HepG2 (cell line): ENCODE results near the gene CFAP54. TPM values are rescaled to one million over a fixed set of nuclear protein-coding genes. Genes with fewer than 3 reads are reported as not detected.

Experiments
- CBX2 ChIP-seq, 2 experiments: fragments of 200-600 bp in 1 of 2; sonication (generic); formaldehyde crosslinking in 1 of 2; IDR thresholded peaks; 2 replicates each; pipeline versions ENCODE4 v1.7.0 to v1.8.1; 2018 to 2022; ENCODE audit warnings: low read depth in 2 of 2, low read length in 1 of 2, mild to moderate bottlenecking in 1 of 2, missing genetic modification reagents in 1 of 2
- FOXO1 ChIP-seq: sonication (generic); formaldehyde crosslinking; IDR thresholded peaks from 2 replicates; pipeline ENCODE4 v1.4.0; 2020; ENCODE audit warnings: missing genetic modification reagents
- NFKBIZ ChIP-seq: IDR thresholded peaks from 2 replicates; pipeline ENCODE4 v1.6.1; 2018; ENCODE audit warnings: missing genetic modification reagents, missing compliant biosample characterization
- RFX5 ChIP-seq: IDR thresholded peaks from 2 replicates; pipeline ENCODE4 v1.6.1; 2011; ENCODE audit warnings: low read depth, low read length, improper control_type of control experiment
- STAT5B ChIP-seq: sonication (generic); formaldehyde crosslinking; IDR thresholded peaks from 2 replicates; pipeline ENCODE4 v1.4.0; 2020; ENCODE audit warnings: missing genetic modification reagents
- ZFP36L1 ChIP-seq: sonication (generic); formaldehyde crosslinking; IDR thresholded peaks from 2 replicates; pipeline ENCODE4 v1.8.0; 2022; ENCODE audit warnings: mild to moderate bottlenecking, missing genetic modification reagents, moderate library complexity
- ZNF260 ChIP-seq: sonication (generic); formaldehyde crosslinking; IDR thresholded peaks from 2 replicates; pipeline ENCODE4 v1.4.0; 2020; ENCODE audit warnings: missing genetic modification reagents, low read depth, mild to moderate bottlenecking, borderline replicate concordance
- ZNF274 ChIP-seq: sonication (generic); formaldehyde crosslinking; IDR thresholded peaks from 2 replicates; pipeline ENCODE4 v1.5.1; 2020; ENCODE audit warnings: mild to moderate bottlenecking, missing genetic modification reagents
- ZNF292 ChIP-seq: sonication (generic); formaldehyde crosslinking; IDR thresholded peaks from 2 replicates; pipeline ENCODE4 v1.8.1; 2022; ENCODE audit warnings: mild to moderate bottlenecking, low read depth, missing genetic modification reagents, borderline replicate concordance
- ZNF619 ChIP-seq: sonication (generic); formaldehyde crosslinking; IDR thresholded peaks from 2 replicates; pipeline ENCODE4 v1.4.0; 2020; ENCODE audit warnings: mild to moderate bottlenecking, missing genetic modification reagents
- polyA plus RNA-seq, 8 experiments: library from polyadenylated mRNA; depleted of rRNA in 3 of 8; stranded (reverse) in 7 of 8; unstranded in 1 of 8; fragments of >200 nt; fragmentation: Illumina TruSeq in 4 of 8; extraction: Trizol in 4 of 8; gene quantifications; 2 replicates each; pipeline versions ENCODE4 v1.2.1 to v1.2.3, GENCODE V29; 2011 to 2016; ENCODE audit warnings: low read depth in 4 of 8, missing spikeins in 1 of 8, mixed read lengths in 1 of 8; ENCODE audit not compliant: insufficient read depth in 1 of 8
- total RNA-seq, 5 experiments: library from RNA; depleted of rRNA; stranded (reverse); fragments of >200 nt; fragmentation: Illumina TruSeq; extraction: Trizol; gene quantifications; 2 replicates each; pipeline ENCODE4 v1.2.3, GENCODE V29; 2016; ENCODE audit warnings: low read depth in 1 of 5
- TF ChIP-seq, protein P1 (sequence below): sonication (generic); formaldehyde crosslinking; IDR thresholded peaks from 2 replicates; pipeline ENCODE4 v1.5.0; 2020; ENCODE audit warnings: mild to moderate bottlenecking, missing genetic modification reagents, moderate library complexity
- TF ChIP-seq, protein P2 (sequence below): IDR thresholded peaks from 2 replicates; pipeline ENCODE4 v1.6.1; 2016; ENCODE audit warnings: low read depth, control low read depth
- TF ChIP-seq, protein P3 (sequence below): sonication (generic); formaldehyde crosslinking; IDR thresholded peaks from 2 replicates; pipeline ENCODE4 v1.5.1; 2020; ENCODE audit warnings: missing genetic modification reagents, mild to moderate bottlenecking, borderline replicate concordance
- TF ChIP-seq, protein P4 (sequence below): sonication (generic); formaldehyde crosslinking; IDR thresholded peaks from 2 replicates; pipeline ENCODE4 v1.4.0; 2020; ENCODE audit warnings: mild to moderate bottlenecking, low read depth, missing genetic modification reagents
- TF ChIP-seq, protein P5 (sequence below): sonication (generic); formaldehyde crosslinking; IDR thresholded peaks from 2 replicates; pipeline ENCODE4 v1.5.0; 2020; ENCODE audit warnings: mild to moderate bottlenecking, missing genetic modification reagents, borderline replicate concordance

Gene CFAP54
- total and polyA plus RNA-seq, 2 of the 13 experiments (the other 11 are each of a cell fraction or from before 2014, with no cell fraction given): not detected

DNA sequence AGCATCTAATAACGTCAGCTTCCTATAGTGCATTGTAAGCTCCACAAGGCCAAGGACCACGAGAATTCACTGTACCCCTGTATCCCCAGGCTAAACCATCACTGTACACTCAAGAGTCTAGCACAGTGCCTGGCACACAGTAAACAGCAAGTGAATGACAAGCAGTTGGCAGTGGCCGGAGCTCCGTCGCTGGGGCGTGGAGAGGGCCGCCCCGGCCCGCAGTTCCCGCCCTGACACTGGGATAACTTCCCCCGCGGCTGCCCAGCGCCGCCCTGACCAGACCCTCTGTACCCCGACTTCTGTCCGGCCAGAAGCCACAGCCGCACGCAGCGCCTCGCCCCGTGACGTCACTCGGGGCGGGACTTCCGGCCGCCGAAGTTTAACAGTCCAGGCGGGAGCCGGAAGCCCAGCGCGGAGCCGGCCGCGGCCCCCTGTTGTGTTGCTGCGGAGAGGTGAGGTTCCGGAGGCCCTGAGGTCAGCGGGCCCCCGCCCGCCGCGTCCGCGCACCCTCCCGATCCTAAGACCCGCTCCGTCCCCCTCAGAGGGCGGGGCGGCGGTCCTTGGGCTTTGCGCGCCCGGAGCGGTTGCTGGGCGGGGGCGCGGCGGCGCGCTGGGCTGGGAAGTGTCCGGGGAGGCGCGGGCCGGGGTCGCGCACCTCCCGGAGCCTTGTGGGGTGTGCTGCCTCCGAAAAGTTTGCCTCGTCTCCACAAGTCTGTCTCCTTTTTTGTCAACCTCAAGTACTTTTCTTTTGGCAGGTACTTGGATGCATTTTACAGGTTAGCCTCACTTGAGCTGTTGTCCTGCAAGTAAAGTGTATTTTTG lies 417.7 kb downstream of the CFAP54 start, which contains the start of gene NEDD1 (continued):
- TF ChIP-seq, protein P1, sequence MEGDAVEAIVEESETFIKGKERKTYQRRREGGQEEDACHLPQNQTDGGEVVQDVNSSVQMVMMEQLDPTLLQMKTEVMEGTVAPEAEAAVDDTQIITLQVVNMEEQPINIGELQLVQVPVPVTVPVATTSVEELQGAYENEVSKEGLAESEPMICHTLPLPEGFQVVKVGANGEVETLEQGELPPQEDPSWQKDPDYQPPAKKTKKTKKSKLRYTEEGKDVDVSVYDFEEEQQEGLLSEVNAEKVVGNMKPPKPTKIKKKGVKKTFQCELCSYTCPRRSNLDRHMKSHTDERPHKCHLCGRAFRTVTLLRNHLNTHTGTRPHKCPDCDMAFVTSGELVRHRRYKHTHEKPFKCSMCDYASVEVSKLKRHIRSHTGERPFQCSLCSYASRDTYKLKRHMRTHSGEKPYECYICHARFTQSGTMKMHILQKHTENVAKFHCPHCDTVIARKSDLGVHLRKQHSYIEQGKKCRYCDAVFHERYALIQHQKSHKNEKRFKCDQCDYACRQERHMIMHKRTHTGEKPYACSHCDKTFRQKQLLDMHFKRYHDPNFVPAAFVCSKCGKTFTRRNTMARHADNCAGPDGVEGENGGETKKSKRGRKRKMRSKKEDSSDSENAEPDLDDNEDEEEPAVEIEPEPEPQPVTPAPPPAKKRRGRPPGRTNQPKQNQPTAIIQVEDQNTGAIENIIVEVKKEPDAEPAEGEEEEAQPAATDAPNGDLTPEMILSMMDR (CRISPR knock-in tag): no peak
- TF ChIP-seq ZFP36L1 (CRISPR knock-in tag): peak; percentile 79; the same call in 1 of the 2 replicates
- TF ChIP-seq FOXO1 (CRISPR knock-in tag): peak; percentile 31
- TF ChIP-seq ZNF260 (CRISPR knock-in tag): no peak
- TF ChIP-seq, protein P2, sequence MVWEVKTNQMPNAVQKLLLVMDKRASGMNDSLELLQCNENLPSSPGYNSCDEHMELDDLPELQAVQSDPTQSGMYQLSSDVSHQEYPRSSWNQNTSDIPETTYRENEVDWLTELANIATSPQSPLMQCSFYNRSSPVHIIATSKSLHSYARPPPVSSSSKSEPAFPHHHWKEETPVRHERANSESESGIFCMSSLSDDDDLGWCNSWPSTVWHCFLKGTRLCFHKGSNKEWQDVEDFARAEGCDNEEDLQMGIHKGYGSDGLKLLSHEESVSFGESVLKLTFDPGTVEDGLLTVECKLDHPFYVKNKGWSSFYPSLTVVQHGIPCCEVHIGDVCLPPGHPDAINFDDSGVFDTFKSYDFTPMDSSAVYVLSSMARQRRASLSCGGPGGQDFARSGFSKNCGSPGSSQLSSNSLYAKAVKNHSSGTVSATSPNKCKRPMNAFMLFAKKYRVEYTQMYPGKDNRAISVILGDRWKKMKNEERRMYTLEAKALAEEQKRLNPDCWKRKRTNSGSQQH: no peak; the same call in 1 of the 2 replicates
- TF ChIP-seq, protein P3, sequence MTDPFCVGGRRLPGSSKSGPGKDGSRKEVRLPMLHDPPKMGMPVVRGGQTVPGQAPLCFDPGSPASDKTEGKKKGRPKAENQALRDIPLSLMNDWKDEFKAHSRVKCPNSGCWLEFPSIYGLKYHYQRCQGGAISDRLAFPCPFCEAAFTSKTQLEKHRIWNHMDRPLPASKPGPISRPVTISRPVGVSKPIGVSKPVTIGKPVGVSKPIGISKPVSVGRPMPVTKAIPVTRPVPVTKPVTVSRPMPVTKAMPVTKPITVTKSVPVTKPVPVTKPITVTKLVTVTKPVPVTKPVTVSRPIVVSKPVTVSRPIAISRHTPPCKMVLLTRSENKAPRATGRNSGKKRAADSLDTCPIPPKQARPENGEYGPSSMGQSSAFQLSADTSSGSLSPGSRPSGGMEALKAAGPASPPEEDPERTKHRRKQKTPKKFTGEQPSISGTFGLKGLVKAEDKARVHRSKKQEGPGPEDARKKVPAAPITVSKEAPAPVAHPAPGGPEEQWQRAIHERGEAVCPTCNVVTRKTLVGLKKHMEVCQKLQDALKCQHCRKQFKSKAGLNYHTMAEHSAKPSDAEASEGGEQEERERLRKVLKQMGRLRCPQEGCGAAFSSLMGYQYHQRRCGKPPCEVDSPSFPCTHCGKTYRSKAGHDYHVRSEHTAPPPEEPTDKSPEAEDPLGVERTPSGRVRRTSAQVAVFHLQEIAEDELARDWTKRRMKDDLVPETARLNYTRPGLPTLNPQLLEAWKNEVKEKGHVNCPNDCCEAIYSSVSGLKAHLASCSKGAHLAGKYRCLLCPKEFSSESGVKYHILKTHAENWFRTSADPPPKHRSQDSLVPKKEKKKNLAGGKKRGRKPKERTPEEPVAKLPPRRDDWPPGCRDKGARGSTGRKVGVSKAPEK (CRISPR knock-in tag): no peak
- TF ChIP-seq, protein P4, sequence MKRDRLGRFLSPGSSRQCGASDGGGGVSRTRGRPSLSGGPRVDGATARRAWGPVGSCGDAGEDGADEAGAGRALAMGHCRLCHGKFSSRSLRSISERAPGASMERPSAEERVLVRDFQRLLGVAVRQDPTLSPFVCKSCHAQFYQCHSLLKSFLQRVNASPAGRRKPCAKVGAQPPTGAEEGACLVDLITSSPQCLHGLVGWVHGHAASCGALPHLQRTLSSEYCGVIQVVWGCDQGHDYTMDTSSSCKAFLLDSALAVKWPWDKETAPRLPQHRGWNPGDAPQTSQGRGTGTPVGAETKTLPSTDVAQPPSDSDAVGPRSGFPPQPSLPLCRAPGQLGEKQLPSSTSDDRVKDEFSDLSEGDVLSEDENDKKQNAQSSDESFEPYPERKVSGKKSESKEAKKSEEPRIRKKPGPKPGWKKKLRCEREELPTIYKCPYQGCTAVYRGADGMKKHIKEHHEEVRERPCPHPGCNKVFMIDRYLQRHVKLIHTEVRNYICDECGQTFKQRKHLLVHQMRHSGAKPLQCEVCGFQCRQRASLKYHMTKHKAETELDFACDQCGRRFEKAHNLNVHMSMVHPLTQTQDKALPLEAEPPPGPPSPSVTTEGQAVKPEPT (CRISPR knock-in tag): no peak
- no peak for TF ChIP-seq STAT5B (CRISPR knock-in tag)
- peak; percentile 40 for TF ChIP-seq RFX5
- TF ChIP-seq ZNF619 (CRISPR knock-in tag): 0 out of 2 replicates have a peak, but pooled peaks have one; percentile 33
- TF ChIP-seq NFKBIZ (CRISPR knock-in tag): no peak; the same call in 1 of the 2 replicates
- TF ChIP-seq, protein P5, sequence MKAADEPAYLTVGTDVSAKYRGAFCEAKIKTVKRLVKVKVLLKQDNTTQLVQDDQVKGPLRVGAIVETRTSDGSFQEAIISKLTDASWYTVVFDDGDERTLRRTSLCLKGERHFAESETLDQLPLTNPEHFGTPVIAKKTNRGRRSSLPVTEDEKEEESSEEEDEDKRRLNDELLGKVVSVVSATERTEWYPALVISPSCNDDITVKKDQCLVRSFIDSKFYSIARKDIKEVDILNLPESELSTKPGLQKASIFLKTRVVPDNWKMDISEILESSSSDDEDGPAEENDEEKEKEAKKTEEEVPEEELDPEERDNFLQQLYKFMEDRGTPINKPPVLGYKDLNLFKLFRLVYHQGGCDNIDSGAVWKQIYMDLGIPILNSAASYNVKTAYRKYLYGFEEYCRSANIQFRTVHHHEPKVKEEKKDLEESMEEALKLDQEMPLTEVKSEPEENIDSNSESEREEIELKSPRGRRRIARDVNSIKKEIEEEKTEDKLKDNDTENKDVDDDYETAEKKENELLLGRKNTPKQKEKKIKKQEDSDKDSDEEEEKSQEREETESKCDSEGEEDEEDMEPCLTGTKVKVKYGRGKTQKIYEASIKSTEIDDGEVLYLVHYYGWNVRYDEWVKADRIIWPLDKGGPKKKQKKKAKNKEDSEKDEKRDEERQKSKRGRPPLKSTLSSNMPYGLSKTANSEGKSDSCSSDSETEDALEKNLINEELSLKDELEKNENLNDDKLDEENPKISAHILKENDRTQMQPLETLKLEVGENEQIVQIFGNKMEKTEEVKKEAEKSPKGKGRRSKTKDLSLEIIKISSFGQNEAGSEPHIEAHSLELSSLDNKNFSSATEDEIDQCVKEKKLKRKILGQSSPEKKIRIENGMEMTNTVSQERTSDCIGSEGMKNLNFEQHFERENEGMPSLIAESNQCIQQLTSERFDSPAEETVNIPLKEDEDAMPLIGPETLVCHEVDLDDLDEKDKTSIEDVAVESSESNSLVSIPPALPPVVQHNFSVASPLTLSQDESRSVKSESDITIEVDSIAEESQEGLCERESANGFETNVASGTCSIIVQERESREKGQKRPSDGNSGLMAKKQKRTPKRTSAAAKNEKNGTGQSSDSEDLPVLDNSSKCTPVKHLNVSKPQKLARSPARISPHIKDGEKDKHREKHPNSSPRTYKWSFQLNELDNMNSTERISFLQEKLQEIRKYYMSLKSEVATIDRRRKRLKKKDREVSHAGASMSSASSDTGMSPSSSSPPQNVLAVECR (CRISPR knock-in tag): peak; percentile 80
- TF ChIP-seq ZNF274: peak; percentile 81
- TF ChIP-seq ZNF292 (CRISPR knock-in tag): no peak
- TF ChIP-seq CBX2 (IDR thresholded peaks at IDR 0.05; ENCODE audit: low read depth, low read length): no peak
- no peak for TF ChIP-seq CBX2 (CRISPR knock-in tag; IDR thresholded peaks at IDR 0.05; ENCODE audit: low read depth)
